Hepatocyte (in vitro differentiated cells): ENCODE data around the gene SAMD3.
"Not testable (repeated sequence)": the region's sequence is repeated elsewhere in the genome, so short reads cannot be mapped to it uniquely, and the experiment has no call there.

ENCODE experiments used
- EZH2 ChIP-seq: fragments of 200-600 bp; sonication (generic); IDR thresholded peaks from 2 replicates; pipeline ENCODE4 v1.6.1; 2016; ENCODE audit warnings: antibody characterized with exemption, mild to moderate bottlenecking, borderline replicate concordance
- TF ChIP-seq, protein P1 (sequence below): fragments of 200-600 bp; sonication (generic); IDR thresholded peaks from 2 replicates; pipeline ENCODE4 v1.5.1; 2016; ENCODE audit warnings: antibody characterized with exemption, mild to moderate bottlenecking; ENCODE audit not compliant: poor library complexity

DNA sequence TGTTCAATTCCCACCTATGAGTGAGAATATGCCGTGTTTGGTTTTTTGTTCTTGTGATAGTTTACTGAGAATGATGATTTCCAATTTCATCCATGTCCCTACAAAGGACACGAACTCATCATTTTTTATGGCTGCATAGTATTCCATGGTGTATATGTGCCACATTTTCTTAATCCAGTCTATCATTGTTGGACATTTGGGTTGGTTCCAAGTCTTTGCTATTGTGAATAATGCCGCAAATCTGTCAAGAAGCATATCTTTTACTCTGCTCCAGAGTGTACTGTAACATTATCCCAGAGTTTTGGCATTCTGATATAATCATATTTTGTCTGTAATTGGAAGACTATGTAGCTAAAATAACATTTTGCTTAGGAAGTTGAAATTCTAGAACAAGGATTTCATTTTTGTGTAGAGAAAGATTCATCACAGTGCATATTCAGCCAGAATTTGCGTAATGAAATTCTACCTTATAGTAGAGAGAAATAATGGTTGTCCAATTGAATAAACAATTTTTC lies 105.5 kb downstream of the SAMD3 start:
- not testable (repeated sequence) for TF ChIP-seq EZH2
- TF ChIP-seq, protein P1, sequence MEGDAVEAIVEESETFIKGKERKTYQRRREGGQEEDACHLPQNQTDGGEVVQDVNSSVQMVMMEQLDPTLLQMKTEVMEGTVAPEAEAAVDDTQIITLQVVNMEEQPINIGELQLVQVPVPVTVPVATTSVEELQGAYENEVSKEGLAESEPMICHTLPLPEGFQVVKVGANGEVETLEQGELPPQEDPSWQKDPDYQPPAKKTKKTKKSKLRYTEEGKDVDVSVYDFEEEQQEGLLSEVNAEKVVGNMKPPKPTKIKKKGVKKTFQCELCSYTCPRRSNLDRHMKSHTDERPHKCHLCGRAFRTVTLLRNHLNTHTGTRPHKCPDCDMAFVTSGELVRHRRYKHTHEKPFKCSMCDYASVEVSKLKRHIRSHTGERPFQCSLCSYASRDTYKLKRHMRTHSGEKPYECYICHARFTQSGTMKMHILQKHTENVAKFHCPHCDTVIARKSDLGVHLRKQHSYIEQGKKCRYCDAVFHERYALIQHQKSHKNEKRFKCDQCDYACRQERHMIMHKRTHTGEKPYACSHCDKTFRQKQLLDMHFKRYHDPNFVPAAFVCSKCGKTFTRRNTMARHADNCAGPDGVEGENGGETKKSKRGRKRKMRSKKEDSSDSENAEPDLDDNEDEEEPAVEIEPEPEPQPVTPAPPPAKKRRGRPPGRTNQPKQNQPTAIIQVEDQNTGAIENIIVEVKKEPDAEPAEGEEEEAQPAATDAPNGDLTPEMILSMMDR, result not testable (repeated sequence)
